Kidney epithelial cell (primary cell): ENCODE results near the gene VRK1. TPM values are rescaled to one million over a fixed set of nuclear protein-coding genes. Genes with fewer than 3 reads are reported as not detected.

ENCODE experiments used
- DNase-seq: peaks from one replicate; pipeline ENCODE4 v3.0.0-alpha.2; 2010; ENCODE audit warnings: low read depth
- H3K27me3 ChIP-seq: 2 replicates; pipeline ENCODE4 v1.6.0; 2011; ENCODE audit warnings: low read length; ENCODE audit not compliant: control insufficient read depth, insufficient read depth
- H3K36me3 ChIP-seq: 2 replicates; pipeline ENCODE4 v1.5.1; 2011; ENCODE audit warnings: low read length; ENCODE audit not compliant: control insufficient read depth, insufficient read depth
- H3K4me3 ChIP-seq: 2 replicates; pipeline ENCODE4 v1.5.1; 2011; ENCODE audit warnings: low read depth, mild to moderate bottlenecking, control low read depth, low read length
- total RNA-seq: library from RNA; depleted of rRNA; stranded (reverse); fragments of >200 nt; gene quantifications from 2 replicates; pipeline ENCODE4 v1.2.3, GENCODE V29; 2015
- TF ChIP-seq, protein P1 (sequence below): IDR thresholded peaks from 2 replicates; pipeline ENCODE4 v1.5.1; 2011; ENCODE audit warnings: mild to moderate bottlenecking, moderate library complexity, low read length, control low read depth, inconsistent platforms; ENCODE audit not compliant: insufficient read depth, poor library complexity, severe bottlenecking

Gene VRK1
- total RNA-seq, 1 donor from 2014 or later, result 13.0 TPM

DNA sequence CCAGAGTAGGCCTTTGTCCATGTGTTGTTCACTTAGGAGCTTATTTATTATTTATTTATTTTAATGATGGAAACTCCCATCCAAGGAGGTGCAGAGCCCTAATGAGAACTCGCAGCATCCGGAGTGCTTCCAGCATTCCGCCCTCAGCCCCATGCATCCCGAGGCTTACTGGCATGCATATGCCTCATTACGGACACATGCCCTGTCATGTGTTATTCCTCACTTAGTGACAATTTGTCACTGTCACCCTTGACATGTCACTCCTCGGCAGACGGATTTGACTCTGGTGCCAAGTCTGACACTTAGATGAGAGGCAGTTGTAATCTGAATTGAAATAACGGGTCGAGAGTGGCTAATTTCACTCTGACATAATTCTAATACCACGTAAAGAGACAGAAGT is 132.8 kb downstream of the VRK1 start:
- TF ChIP-seq, protein P1, sequence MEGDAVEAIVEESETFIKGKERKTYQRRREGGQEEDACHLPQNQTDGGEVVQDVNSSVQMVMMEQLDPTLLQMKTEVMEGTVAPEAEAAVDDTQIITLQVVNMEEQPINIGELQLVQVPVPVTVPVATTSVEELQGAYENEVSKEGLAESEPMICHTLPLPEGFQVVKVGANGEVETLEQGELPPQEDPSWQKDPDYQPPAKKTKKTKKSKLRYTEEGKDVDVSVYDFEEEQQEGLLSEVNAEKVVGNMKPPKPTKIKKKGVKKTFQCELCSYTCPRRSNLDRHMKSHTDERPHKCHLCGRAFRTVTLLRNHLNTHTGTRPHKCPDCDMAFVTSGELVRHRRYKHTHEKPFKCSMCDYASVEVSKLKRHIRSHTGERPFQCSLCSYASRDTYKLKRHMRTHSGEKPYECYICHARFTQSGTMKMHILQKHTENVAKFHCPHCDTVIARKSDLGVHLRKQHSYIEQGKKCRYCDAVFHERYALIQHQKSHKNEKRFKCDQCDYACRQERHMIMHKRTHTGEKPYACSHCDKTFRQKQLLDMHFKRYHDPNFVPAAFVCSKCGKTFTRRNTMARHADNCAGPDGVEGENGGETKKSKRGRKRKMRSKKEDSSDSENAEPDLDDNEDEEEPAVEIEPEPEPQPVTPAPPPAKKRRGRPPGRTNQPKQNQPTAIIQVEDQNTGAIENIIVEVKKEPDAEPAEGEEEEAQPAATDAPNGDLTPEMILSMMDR, result no peak
- no peak overlapping the region for H3K4me3 ChIP-seq
- H3K27me3 ChIP-seq, result no peaks in the 10 kb centered on the region
- no peaks in the 10 kb centered on the region for H3K36me3 ChIP-seq
- DNase-seq, result no peak

DNA sequence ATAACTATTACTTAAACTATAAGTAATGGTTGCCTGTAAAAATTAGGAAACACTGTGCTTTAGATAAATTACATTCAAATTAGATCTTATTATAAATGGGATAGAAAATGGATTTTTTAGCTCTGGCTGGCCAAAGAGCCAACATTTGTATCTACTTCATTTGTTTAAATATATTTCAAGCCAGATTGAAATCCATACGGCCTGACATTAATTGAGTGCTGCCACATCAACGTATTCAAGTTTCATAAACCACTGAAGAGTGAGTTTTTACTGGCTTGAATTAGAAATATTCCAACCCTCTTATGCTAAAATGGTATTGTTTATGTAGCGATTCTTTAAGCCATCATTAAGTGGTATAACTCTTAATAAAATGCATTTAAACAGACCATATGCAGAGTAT is 133.3 kb downstream of the VRK1 start:
- TF ChIP-seq, protein P1, result no peak

More for the DNA sequence above, 133.3 kb downstream of the VRK1 start:
- no peak for DNase-seq
- no peaks in the 10 kb centered on the region for H3K36me3 ChIP-seq
- H3K4me3 ChIP-seq, result no peak overlapping the region
- H3K27me3 ChIP-seq, result no peaks in the 10 kb centered on the region
